A673 (cell line): ENCODE data around the gene SH2B3. TPM values are rescaled to one million over a fixed set of nuclear protein-coding genes. Genes with fewer than 3 reads are reported as not detected.

Source experiments
- BruUV-seq: library from RNA; stranded (reverse); fragments of 400-500 nt; replicated peaks from 2 replicates; lab custom pipeline; 2021; lab: Mats Ljungman, UMichigan
- CTCF ChIA-PET: fragments of 300-600 bp; sonication (Branson Sonifier 250); formaldehyde crosslinking; loops from one replicate; lab custom pipeline; 2022; ENCODE audit warnings: antibody characterized with exemption; lab: Charles Lee
- POLR2A ChIA-PET: fragments of 300-600 bp; sonication (Branson Sonifier 250); formaldehyde crosslinking; loops from one replicate; lab custom pipeline; 2022; ENCODE audit warnings: antibody characterized with exemption; ENCODE audit not compliant: low non-redundant PET; lab: Charles Lee
- DNase-seq: peaks from one replicate; pipeline ENCODE4 v3.0.0-alpha.2; 2015; ENCODE audit warnings: low spot score
- H3K27ac ChIP-seq: fragments of 200-600 bp; sonication (generic); 2 replicates; pipeline ENCODE4 v1.5.1; 2016; ENCODE audit warnings: mixed run types, low read depth, mild to moderate bottlenecking, mixed read lengths, antibody characterized with exemption, low read length; ENCODE audit not compliant: poor library complexity, severe bottlenecking
- H3K27me3 ChIP-seq: fragments of 200-600 bp; sonication (generic); replicated peaks from 2 replicates; pipeline ENCODE4 v1.6.1; 2017; ENCODE audit warnings: mixed run types, low read depth, mild to moderate bottlenecking, mixed read lengths, antibody characterized with exemption, low read length; ENCODE audit not compliant: insufficient read depth, poor library complexity
- H3K36me3 ChIP-seq: fragments of 200-600 bp; sonication (generic); 2 replicates; pipeline ENCODE4 v1.6.1; 2016; ENCODE audit warnings: mixed run types, mild to moderate bottlenecking, mixed read lengths, antibody characterized with exemption, low read length; ENCODE audit not compliant: insufficient read depth, poor library complexity, severe bottlenecking
- H3K4me1 ChIP-seq: fragments of 200-600 bp; sonication (generic); 2 replicates; pipeline ENCODE4 v1.6.1; 2017; ENCODE audit warnings: mixed run types, mild to moderate bottlenecking, mixed read lengths, antibody characterized with exemption, low read length; ENCODE audit not compliant: insufficient read depth, poor library complexity, severe bottlenecking
- H3K4me3 ChIP-seq: fragments of 200-600 bp; sonication (generic); 2 replicates; pipeline ENCODE4 v1.5.1; 2016; ENCODE audit warnings: low read depth, mixed run types, mild to moderate bottlenecking, mixed read lengths, low read length; ENCODE audit not compliant: poor library complexity, severe bottlenecking
- H3K9me3 ChIP-seq: fragments of 200-600 bp; sonication (generic); 2 replicates; pipeline ENCODE4 v1.6.1; 2016; ENCODE audit warnings: mixed run types, low read depth, mild to moderate bottlenecking, mixed read lengths, antibody characterized with exemption, low read length; ENCODE audit not compliant: poor library complexity, severe bottlenecking
- CTCF ChIP-seq: fragments of 300-800, 200-600 bp; sonication (generic); conservative IDR thresholded peaks from 2 replicates; pipeline ENCODE4 v1.5.1; 2017; ENCODE audit warnings: low read depth, mild to moderate bottlenecking, antibody characterized with exemption, low read length, moderate library complexity, mixed read lengths
- EZH2 ChIP-seq: fragments of 200-600 bp; sonication (generic); IDR thresholded peaks from 2 replicates; pipeline ENCODE4 v1.6.1; 2017; ENCODE audit warnings: borderline replicate concordance, low read depth, mild to moderate bottlenecking, mixed read lengths, antibody characterized with exemption, low read length; ENCODE audit not compliant: poor library complexity, severe bottlenecking
- intact Hi-C: fragments of 100-400 bp; cut with micrococcal nuclease; formaldehyde crosslinking; loops from one replicate; pipeline ENCODE4 v1.10.0; 2022; ENCODE audit not compliant: unreplicated experiment
- total RNA-seq: library from RNA; stranded (reverse); gene quantifications from 2 replicates; pipeline ENCODE4 v1.2.3, GENCODE V29; 2021

SH2B3 gene
- total RNA-seq, 1 experiment from 2014 or later = 133 TPM

- intact Hi-C loops = no loop called here
- peak; percentile 74 for DNase-seq
- no peak overlapping the region for H3K4me3 ChIP-seq
- peak overlapping the region; percentile 87 for H3K27ac ChIP-seq
- H3K4me1 ChIP-seq = peaks cover 65% of the 10 kb centered on the region
- H3K36me3 ChIP-seq = peaks cover 55% of the 10 kb centered on the region
- ChIA-PET POLR2A (no interaction called here), CTCF (interaction anchor here (1.8 kb wide), 1 partner anchor 48 kb away, joined by 6 read pairs; no protein-coding TSS in a partner anchor)
- no TSS peak for BruUV-seq
- TF ChIP-seq CTCF (no peak), EZH2 (no peak)
- no peaks in the 10 kb centered on the region for H3K9me3 ChIP-seq
- H3K27me3 ChIP-seq = no peaks in the 10 kb centered on the region
Measured at GRCh38 chr12:111444925-111445725, 39.4 kb downstream of the SH2B3 start.

GRCh38 chr12:111445726-111446581 is 40.2 kb downstream of the SH2B3 start:
- peaks cover 72% of the 10 kb centered on the region for H3K4me1 ChIP-seq
- no peaks in the 10 kb centered on the region for H3K9me3 ChIP-seq
- intact Hi-C loops = no loop called here
- ChIA-PET POLR2A (no interaction called here), CTCF (no interaction called here)
- no peaks in the 10 kb centered on the region for H3K27me3 ChIP-seq
- peaks cover 63% of the 10 kb centered on the region for H3K36me3 ChIP-seq
- peak; percentile 82 for DNase-seq
- TF ChIP-seq EZH2 = no peak
- TF ChIP-seq CTCF = no peak
- H3K27ac ChIP-seq = peak overlapping the region; percentile 87
- BruUV-seq = no TSS peak
- H3K4me3 ChIP-seq = no peak overlapping the region

GRCh38 chr12:111446631-111447570 is 41.2 kb downstream of the SH2B3 start:
- Histone ChIP-seq H3K9me3 (no peaks in the 10 kb centered on the region), H3K4me1 (peaks cover 77% of the 10 kb centered on the region), H3K4me3 (no peak overlapping the region), H3K36me3 (peaks cover 71% of the 10 kb centered on the region), H3K27ac (peak overlapping the region; percentile 87), H3K27me3 (no peaks in the 10 kb centered on the region)
- DNase-seq = peak; percentile 1
- BruUV-seq = no TSS peak
- CTCF ChIA-PET = no interaction called here
- no peak for TF ChIP-seq EZH2
- no peak for TF ChIP-seq CTCF
- intact Hi-C loops = no loop called here
- POLR2A ChIA-PET = no interaction called here
